Prostate gland (tissue), 2 donors: ENCODE measurements around the gene CFAP298.
A peak's percentile ranks its signal among the peaks of the same experiment; 100 is the strongest.

Experiments used
- CTCF ChIP-seq, 4 experiments: fragments of 200-600 bp in 2 of 4; fragments of 450-650 bp in 2 of 4; sonication (generic) in 2 of 4; IDR thresholded peaks; 1 replicate in 3 of 4; 2 replicates in 1 of 4; pipeline ENCODE4 v1.5.1; 2016 to 2019; ENCODE audit warnings: antibody characterized with exemption in 4 of 4, mild to moderate bottlenecking in 2 of 4, moderate library complexity in 2 of 4
- POLR2A ChIP-seq: fragments of 450-650 bp; IDR thresholded peaks from one replicate; pipeline ENCODE4 v1.6.1; 2016; ENCODE audit warnings: antibody characterized with exemption, mild to moderate bottlenecking
- POLR2AphosphoS5 ChIP-seq: sonication (generic); formaldehyde crosslinking; IDR thresholded peaks from one replicate; pipeline ENCODE4 v1.6.1; 2017; ENCODE audit warnings: antibody characterized with exemption

DNA sequence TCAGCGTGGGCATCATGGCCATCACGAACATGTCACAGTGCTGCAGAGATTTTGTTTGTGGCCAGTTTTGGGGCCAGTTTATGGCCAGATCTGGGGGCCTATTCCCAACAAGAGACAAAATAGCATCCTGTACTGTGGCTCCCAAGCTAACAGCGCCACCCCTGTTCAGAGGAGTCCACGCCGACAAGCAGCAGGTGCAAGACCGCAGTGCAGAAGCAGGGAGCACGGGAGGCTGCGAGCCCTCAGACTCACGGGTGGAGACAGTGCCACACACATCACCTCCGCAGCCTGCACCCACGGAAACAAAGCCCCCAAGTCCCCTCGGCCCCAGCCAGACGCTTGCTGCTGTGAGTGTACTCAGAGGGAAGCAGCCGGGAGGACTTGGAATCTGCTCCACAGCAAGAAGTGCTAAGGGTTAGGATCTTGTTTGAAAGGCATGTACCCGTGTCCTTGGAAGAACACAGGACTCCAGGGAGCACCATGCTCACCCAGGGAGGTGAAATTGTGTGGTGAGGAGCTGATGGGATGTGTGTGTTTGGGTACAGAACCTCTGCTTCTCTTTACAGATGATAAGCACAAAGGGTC, 34.0 kb downstream of the CFAP298 start:
- TF ChIP-seq CTCF (IDR thresholded peaks at IDR 0.05) (peak in 1 of 4 experiments; percentile 20), POLR2AphosphoS5 (no peak), POLR2A (no peak)
